Measurements from ENCODE around the gene LIMD2. TPM values are rescaled to one million over a fixed set of nuclear protein-coding genes. Genes with fewer than 3 reads are reported as not detected.

LIMD2 gene
- polyA plus RNA-seq, 4 donors: 22.5 to 34.8 (median 25.4) TPM

DNA sequence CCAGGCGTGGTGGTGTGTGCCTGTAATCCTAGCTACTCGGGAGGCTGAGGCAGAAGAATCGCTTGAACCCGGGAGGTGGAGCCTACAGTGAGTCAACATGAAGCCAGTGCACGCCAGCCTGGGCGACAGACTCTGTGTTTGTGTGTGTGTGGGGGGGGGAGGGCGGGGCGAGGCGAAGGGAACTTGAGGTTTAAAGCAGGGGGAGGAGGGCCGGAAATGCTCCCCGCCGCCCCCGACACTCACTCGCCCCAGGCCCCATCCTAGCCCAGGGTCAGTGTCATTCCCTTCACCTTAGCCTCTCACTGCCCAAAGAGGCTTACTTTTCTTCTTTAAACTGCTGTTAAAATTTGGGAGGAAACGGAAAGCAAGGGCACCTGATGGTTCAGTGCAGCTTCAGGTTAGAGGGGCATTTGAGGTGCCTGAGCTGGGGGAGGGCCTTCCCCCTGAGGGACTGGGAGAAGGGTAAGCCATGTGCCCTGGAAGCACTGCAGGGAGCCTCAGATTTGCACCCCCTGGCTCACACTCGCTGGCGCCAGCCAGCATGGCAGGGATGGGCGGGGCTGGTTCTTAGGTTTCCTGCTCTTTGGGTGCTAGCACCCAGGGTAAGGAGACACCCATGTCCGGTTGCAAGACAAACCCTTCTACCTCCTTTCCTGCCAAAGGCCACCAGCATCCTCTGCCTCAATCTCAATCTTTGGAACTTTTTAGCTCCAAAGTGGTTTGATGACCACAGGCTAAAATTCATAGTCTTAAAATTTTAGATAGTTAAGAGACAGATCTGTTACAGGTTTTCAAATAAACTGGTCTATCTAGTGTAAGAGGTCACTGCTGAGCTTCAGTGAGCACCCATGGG is 2.2 kb upstream of the LIMD2 start:
- DNase-seq (ENCODE audit: low read depth in 4 of 4, low spot score in 3 of 4): no peak

DNA sequence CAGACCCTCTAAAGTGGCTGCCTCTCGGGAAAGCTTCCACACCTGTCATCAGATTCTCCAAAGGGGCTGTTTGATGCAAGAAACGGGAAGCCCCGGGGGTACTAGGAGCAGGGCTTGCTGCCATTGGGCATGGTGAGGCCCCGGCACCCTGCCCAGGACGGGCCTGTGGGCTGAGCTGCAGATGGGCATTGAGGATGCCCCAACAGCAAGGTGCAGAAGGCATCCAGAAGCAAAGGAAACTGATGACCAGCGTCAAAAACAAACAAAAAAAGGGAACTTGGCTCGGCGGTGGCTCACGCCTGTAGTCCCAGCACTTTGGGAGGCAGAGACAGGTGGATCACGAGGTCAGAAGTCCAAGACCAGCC is 1.5 kb upstream of the LIMD2 start:
- DNase-seq (ENCODE audit: low read depth in 4 of 4, low spot score in 3 of 4): no peak

DNA sequence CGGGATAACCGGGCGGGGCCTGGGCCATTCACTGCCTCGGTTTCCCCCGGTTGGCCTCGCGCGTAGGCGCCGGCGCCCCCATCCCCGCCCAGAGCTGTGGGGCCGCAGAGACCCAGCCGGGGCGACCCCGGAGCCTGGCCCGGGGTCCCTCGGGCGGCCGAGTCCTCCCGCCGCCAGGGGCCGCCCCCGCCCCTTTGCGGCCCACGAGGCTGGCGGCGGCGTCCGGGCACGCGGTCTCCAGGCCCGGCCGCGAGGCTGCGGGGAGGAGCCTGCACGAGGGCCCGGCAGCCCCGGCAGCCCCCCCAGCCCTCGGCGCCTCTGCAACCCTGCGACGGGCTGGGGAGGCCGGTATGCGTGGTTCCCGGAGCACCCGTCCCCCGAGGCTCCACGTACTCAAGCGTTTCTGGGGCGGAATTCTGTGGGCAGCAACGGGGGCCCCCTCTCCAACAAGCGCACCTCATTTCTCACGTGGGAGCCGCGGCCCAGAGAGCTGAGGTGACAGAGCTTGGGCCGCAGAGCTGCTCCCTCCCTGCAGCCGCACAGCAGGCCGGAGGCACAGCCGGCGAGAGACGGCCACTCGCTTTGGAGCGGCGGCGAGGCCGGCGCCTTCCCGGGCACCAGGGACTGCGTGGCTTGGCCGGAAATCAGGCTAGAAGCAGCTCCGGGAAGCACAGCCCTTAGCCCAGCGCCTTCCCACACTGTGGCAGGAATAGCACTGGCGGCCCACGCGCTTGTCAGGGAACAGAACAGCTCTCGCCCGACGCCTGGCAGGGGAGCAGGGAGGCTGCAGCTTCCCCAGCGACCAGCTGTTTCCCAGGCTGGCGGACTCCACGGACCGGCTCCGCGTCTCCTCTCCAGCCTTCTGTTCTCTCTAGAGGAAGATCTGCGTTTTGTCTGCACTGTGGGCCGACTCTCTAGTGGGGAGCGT is 867 bp upstream of the LIMD2 start:
- DNase-seq (ENCODE audit: low read depth in 4 of 4, low spot score in 3 of 4): no peak

- DNase-seq (ENCODE audit: low read depth in 4 of 4, low spot score in 3 of 4): peak in 1 of 4 donors; percentile 25
Measured at GRCh38 chr17:63698886-63699637, 863 bp downstream of the LIMD2 start.

DNA sequence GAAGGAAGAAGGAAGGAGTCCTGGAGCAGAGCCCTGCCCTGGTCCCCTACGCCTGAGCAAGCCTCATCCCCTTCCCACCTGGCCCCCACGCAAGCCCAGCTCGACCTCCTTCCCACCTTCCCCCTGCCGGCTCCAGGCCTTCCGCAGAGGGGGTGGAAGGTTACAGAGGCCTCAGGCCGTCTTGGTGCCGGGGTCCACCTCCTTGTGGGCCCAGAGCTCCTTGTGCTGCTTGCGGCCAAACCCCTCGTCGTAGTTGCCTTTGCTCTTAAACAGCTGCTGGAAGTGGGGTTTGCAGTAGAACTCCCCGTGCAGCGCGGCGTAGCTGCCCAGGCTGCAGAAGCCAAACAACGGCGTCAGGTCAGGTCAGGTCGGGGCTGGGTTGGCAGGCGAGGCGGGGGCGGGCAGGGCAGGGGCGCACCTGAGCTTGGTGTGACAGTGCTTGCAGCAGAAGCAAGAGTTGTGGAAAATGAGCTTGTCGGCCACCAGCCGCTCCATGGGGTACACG is 1.5 kb downstream of the LIMD2 start:
- no peak for DNase-seq (ENCODE audit: low read depth in 4 of 4, low spot score in 3 of 4)

DNA sequence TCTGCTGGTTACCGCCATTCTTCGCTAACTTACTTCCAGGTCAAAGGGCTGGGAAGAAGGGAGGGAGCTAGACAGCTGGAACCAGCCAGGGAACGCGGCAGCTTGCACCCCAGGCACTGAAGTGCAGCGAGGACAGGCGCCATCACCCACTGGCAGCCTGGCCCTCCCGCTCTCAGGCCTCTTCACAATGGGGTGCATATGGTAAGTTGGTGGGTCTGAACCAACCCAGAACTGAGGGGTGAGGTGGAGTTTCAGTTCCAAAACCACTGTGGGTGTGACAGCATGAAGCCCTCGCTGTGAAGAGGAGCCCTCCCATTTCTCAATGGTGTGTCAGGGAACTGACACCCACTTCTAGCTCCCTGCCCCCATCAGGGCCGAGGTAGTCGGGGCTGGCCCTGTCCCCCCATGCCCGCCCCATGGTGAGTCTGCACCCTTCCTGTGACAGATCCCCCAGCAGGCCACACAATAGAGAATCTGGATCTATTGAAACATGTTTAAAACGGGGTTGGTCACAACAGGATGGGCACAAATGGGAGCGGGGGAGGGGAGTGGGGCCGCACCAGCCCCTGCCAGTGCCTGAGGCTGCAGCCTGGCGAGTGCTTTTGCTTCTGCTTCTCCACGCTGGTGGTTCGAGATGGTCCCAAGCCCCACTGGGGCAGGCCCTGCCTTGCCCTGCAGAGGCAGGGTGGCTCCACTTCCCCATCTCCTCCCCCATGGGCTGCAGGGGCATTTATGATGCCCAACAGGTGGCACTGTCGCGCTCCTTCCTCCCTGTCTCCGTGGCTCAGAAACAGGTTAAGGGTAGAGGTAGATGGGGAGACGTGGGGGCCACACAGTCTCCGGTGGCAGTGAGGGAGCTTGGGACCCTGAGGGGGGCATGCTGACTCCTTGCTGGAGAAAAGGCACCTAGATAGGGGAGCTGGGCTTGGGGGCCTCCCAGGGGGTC is 2.3 kb downstream of the LIMD2 start:
- DNase-seq (ENCODE audit: low read depth in 4 of 4, low spot score in 3 of 4): no peak

DNA sequence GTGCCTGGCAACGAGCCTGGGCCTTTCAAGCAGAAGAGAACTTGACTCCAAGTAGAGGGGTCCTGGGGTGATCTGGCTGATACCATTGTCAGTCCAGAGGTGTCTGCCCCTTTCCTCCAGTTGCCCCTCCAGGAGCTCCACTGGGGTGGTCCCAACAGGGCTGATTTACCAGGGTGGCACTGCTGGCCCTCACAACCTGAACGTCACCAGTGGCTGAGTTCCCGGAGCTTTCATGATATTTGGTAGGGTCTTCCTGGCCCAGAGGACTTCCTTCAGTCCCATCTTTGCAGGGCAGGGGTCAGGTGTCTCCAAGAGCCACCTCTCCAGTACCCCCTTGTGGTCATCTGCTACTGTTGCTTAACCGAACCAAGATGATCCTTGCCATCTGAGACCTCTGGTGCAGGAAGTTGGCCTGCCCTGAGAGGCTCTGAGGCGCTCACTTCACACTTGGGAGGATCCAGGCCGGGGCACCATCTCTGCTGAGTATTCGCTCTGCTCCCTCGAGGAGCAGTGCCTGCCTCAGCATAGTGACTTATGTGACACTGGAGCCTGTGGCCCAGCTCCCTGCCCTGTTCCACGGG is 3.5 kb downstream of the LIMD2 start:
- no peak for DNase-seq (ENCODE audit: low read depth in 4 of 4, low spot score in 3 of 4)

- DNase-seq (ENCODE audit: low read depth in 4 of 4, low spot score in 3 of 4): no peak
Measured at GRCh38 chr17:63695889-63696288, 4.0 kb downstream of the LIMD2 start.

GRCh38 chr17:63694950-63695773 is 4.8 kb downstream of the LIMD2 start:
- DNase-seq (ENCODE audit: low read depth in 4 of 4, low spot score in 3 of 4): no peak

- no peak for DNase-seq (ENCODE audit: low read depth in 4 of 4, low spot score in 3 of 4)
Measured at GRCh38 chr17:63694229-63694949, 5.5 kb downstream of the LIMD2 start.

DNA sequence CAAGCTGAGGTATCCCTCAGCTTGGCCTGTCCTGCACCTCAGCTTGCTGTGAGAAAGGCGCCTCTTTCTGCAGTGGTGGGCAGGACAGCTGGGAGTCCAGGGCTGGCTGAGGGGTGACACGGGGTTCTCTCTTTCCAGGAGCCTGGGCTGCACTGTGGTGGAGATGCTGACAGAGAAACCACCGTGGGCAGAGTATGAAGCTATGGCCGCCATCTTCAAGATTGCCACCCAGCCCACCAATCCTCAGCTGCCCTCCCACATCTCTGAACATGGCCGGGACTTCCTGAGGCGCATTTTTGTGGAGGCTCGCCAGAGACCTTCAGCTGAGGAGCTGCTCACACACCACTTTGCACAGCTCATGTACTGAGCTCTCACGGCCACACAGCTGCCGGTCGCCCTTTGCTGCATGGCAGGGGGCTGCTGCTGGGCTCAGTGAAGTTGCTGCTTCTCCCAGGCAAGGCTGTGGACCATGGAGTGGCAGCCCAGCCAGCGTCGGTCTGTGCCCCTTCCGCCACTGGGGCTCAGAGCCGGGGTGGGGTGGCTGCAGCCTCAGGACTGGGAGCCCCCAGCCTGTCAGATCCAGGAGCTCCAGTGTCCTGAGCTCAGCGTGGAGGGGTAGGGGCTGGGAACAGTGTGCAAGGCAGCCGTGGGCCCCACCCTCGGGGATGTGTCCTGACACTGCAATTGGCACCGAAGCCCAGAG is 6.4 kb downstream of the LIMD2 start:
- DNase-seq (ENCODE audit: low read depth in 4 of 4, low spot score in 3 of 4): no peak

DNA sequence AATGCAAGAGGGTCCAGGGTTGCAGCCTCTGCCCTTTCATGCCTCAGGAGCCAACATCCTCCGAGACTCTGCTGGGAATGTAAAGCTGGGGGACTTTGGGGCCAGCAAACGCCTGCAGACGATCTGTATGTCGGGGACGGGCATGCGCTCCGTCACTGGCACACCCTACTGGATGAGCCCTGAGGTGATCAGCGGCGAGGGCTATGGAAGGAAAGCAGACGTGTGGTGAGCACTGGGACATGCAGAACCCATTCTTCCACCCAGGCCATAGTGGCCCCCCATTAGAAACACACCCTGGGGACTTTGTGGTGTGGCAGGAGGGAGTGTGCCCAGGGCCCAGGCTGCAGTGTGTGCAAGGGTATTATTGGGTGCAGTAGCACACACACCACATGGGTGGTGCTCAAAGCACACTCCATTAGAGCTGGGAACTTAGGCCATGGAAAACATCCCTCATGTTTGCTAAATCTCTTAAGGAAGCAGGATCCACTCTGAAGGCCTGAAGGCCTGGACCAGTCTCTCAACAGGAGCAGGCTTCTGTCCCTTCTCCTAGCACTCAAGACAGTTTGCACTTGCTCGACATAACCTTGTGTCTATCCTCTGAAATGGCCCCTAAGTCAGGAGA is 7.6 kb downstream of the LIMD2 start:
- no peak for DNase-seq (ENCODE audit: low read depth in 4 of 4, low spot score in 3 of 4)

DNA sequence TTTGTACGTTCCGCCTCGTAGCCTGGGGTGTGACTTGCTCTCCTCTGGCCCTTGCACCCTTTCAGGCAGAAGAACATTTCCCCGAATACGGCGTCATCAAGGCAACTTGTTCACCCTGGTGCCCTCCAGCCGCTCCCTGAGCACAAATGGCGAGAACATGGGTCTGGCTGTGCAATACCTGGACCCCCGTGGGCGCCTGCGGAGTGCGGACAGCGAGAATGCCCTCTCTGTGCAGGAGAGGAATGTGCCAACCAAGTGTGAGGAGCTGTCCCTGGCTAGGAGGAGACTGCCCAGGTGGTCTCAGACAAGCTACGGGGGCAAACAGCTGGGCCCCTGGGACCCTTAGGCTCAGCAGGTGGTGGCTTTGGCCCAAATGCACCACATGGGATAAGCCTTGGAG is 10.4 kb downstream of the LIMD2 start:
- DNase-seq (ENCODE audit: low read depth in 4 of 4, low spot score in 3 of 4): no peak

GRCh38 chr17:63688396-63689020 is 11.4 kb downstream of the LIMD2 start:
- no peak for DNase-seq (ENCODE audit: low read depth in 4 of 4, low spot score in 3 of 4)

GRCh38 chr17:63686138-63686685 is 13.7 kb downstream of the LIMD2 start:
- no peak for DNase-seq (ENCODE audit: low read depth in 4 of 4, low spot score in 3 of 4)

- no peak for DNase-seq (ENCODE audit: low read depth in 4 of 4, low spot score in 3 of 4)
Measured at GRCh38 chr17:63685578-63685977, 14.3 kb downstream of the LIMD2 start.

Measured in right renal pelvis (tissue), 4 donors.